IMR-90 (cell line): ENCODE measurements around the gene UBFD1. TPM values are rescaled to one million over a fixed set of nuclear protein-coding genes. Genes with fewer than 3 reads are reported as not detected.

Source experiments
- ATAC-seq: fragments of 200-7000 bp; cut with Tn5 transposase; 2 replicates; pipeline ENCODE4 v1.9.1; 2020; ENCODE audit warnings: low read depth, mild to moderate bottlenecking, moderate library complexity
- BruUV-seq: library from RNA; stranded (reverse); fragments of 400-500 nt; replicated peaks from 2 replicates; lab custom pipeline; 2021; lab: Mats Ljungman, UMichigan
- CTCF ChIA-PET: fragments of 300-600 bp; formaldehyde crosslinking; extraction: SDS; loops from one replicate; lab custom pipeline; 2021; ENCODE audit warnings: antibody characterized with exemption; lab: Yijun Ruan, JAX
- POLR2A ChIA-PET: fragments of 300-600 bp; sonication (Branson Sonifier 250); formaldehyde crosslinking; loops from one replicate; lab custom pipeline; 2022; ENCODE audit warnings: antibody characterized with exemption; ENCODE audit not compliant: unreplicated experiment; lab: Charles Lee
- DNase-seq: peaks from one replicate; pipeline ENCODE4 v3.0.0; 2013
- H2AFZ ChIP-seq: replicated peaks from 2 replicates; pipeline ENCODE3; 2013; ENCODE audit warnings: low read length, mild to moderate bottlenecking; ENCODE audit not compliant: poor library complexity
- H2AK5ac ChIP-seq: 2 replicates; pipeline ENCODE4 v1.6.1; 2013; ENCODE audit warnings: low read depth, low read length, inconsistent platforms
- H2AK9ac ChIP-seq: replicated peaks from 2 replicates; pipeline ENCODE3; 2013; ENCODE audit warnings: mild to moderate bottlenecking, low read depth, low read length, moderate library complexity; ENCODE audit not compliant: poor library complexity
- H2BK120ac ChIP-seq: 2 replicates; pipeline ENCODE4 v1.6.1; 2013; ENCODE audit warnings: low read depth, low read length, inconsistent platforms
- H2BK15ac ChIP-seq: 3 replicates; pipeline ENCODE4 v1.6.1; 2013; ENCODE audit warnings: low read depth, low read length, inconsistent platforms
- H2BK20ac ChIP-seq: 2 replicates; pipeline ENCODE4 v1.6.1; 2013; ENCODE audit warnings: low read depth, mild to moderate bottlenecking, inconsistent platforms, low read length, moderate library complexity
- H2BK5ac ChIP-seq: 2 replicates; pipeline ENCODE4 v1.6.1; 2013; ENCODE audit warnings: mild to moderate bottlenecking, low read depth, low read length, inconsistent platforms; ENCODE audit not compliant: poor library complexity, severe bottlenecking
- H3K14ac ChIP-seq: replicated peaks from 2 replicates; pipeline ENCODE4 v1.6.1; 2013; ENCODE audit warnings: low read depth, low read length, inconsistent platforms
- H3K18ac ChIP-seq: 2 replicates; pipeline ENCODE4 v1.6.1; 2013; ENCODE audit warnings: low read depth, low read length, control low read depth
- H3K23ac ChIP-seq: 2 replicates; pipeline ENCODE4 v1.6.1; 2013; ENCODE audit warnings: low read depth, low read length, inconsistent platforms
- H3K27ac ChIP-seq: 2 replicates; pipeline ENCODE4 v1.5.1; 2013; ENCODE audit warnings: mild to moderate bottlenecking, control low read depth, low read length; ENCODE audit not compliant: insufficient read depth
- H3K27me3 ChIP-seq: 2 replicates; pipeline ENCODE4 v1.6.1; 2013; ENCODE audit warnings: low read length; ENCODE audit not compliant: control insufficient read depth, insufficient read depth
- H3K36me3 ChIP-seq: 2 replicates; pipeline ENCODE4 v1.6.1; 2013; ENCODE audit warnings: low read length, mixed read lengths; ENCODE audit not compliant: control insufficient read depth, insufficient read depth
- H3K4ac ChIP-seq: 2 replicates; pipeline ENCODE4 v1.6.1; 2013; ENCODE audit warnings: low read depth, low read length, inconsistent platforms
- H3K4me1 ChIP-seq: 2 replicates; pipeline ENCODE4 v1.6.1; 2013; ENCODE audit warnings: low read length, mixed read lengths; ENCODE audit not compliant: control insufficient read depth, insufficient read depth
- H3K4me2 ChIP-seq: 2 replicates; pipeline ENCODE4 v1.6.1; 2013; ENCODE audit warnings: low read depth, mild to moderate bottlenecking, control low read depth, low read length, moderate library complexity
- H3K4me3 ChIP-seq: 2 replicates; pipeline ENCODE4 v1.5.1; 2013; ENCODE audit warnings: low read depth, mild to moderate bottlenecking, control low read depth, low read length, moderate library complexity; ENCODE audit not compliant: insufficient read depth
- H3K56ac ChIP-seq: 2 replicates; pipeline ENCODE4 v1.6.1; 2013; ENCODE audit warnings: low read length, inconsistent platforms; ENCODE audit not compliant: insufficient read depth; ENCODE audit errors: extremely low read depth
- H3K79me1 ChIP-seq, 2 experiments: 2 replicates each; pipeline ENCODE4 v1.6.1; 2013; ENCODE audit warnings: low read length in 2 of 2, inconsistent platforms in 1 of 2, low read depth in 1 of 2
- H3K9ac ChIP-seq: 2 replicates; pipeline ENCODE4 v1.6.1; 2013; ENCODE audit warnings: low read depth, low read length, control low read depth
- H3K9me1 ChIP-seq: 2 replicates; pipeline ENCODE4 v1.6.1; 2013; ENCODE audit warnings: low read length, inconsistent platforms; ENCODE audit not compliant: insufficient read depth
- H3K9me3 ChIP-seq: 2 replicates; pipeline ENCODE4 v1.6.1; 2013; ENCODE audit warnings: low read length; ENCODE audit not compliant: control insufficient read depth, insufficient read depth
- H4K20me1 ChIP-seq: 2 replicates; pipeline ENCODE4 v1.6.1; 2013; ENCODE audit warnings: low read length, inconsistent platforms; ENCODE audit not compliant: insufficient read depth
- H4K5ac ChIP-seq: 2 replicates; pipeline ENCODE4 v1.6.1; 2013; ENCODE audit warnings: mild to moderate bottlenecking, low read depth, low read length, control low read depth
- H4K8ac ChIP-seq, 2 experiments: 2 replicates each; pipeline ENCODE4 v1.6.1; 2013; ENCODE audit warnings: low read depth in 2 of 2, low read length in 2 of 2, control low read depth in 1 of 2, inconsistent platforms in 1 of 2
- H4K91ac ChIP-seq: 2 replicates; pipeline ENCODE4 v1.6.1; 2013; ENCODE audit warnings: low read depth, low read length, inconsistent platforms; ENCODE audit not compliant: insufficient read depth
- BHLHE40 ChIP-seq: fragments of 150-350 bp; IDR thresholded peaks from 2 replicates; pipeline ENCODE4 v1.6.1; 2016; ENCODE audit warnings: mild to moderate bottlenecking, low read depth, low read length
- CHD1 ChIP-seq: IDR thresholded peaks from 2 replicates; pipeline ENCODE4 v1.6.1; 2012; ENCODE audit warnings: low read depth, low read length, improper control_type of control experiment
- MAFK ChIP-seq: IDR thresholded peaks from 2 replicates; pipeline ENCODE4 v1.6.1; 2012; ENCODE audit warnings: low read depth, low read length, improper control_type of control experiment
- RAD21 ChIP-seq: IDR thresholded peaks from 2 replicates; pipeline ENCODE4 v1.6.1; 2012; ENCODE audit warnings: low read length, improper control_type of control experiment
- RCOR1 ChIP-seq: IDR thresholded peaks from 2 replicates; pipeline ENCODE4 v1.6.1; 2012; ENCODE audit warnings: mild to moderate bottlenecking, low read length, improper control_type of control experiment; ENCODE audit not compliant: insufficient replicate concordance
- SMC3 ChIP-seq: fragments of 150-350 bp; IDR thresholded peaks from 2 replicates; pipeline ENCODE4 v1.6.1; 2016; ENCODE audit warnings: low read depth, mild to moderate bottlenecking, antibody characterized with exemption, low read length, moderate library complexity
- WGBS, 2 experiments: methylation state at CpG; one replicate each; pipeline versions ENCODE4 v1.1.5 to v1.1.7; 2013; ENCODE audit warnings: missing lambda C conversion rate in 2 of 2; ENCODE audit not compliant: insufficient read length in 1 of 2; ENCODE audit errors: extremely low coverage in 2 of 2; 5-methylcytosine and 5-hydroxymethylcytosine counted together
- dilution Hi-C: fragments of 300-500 bp; cut with HindIII; formaldehyde crosslinking; loops from one replicate; pipeline ENCODE4 v1.14.3; 2018; ENCODE audit warnings: low sequenced_read_pairs; ENCODE audit not compliant: unreplicated experiment
- in situ Hi-C: fragments of 300-500 bp; cut with MboI; formaldehyde crosslinking; loops from 3 replicates; pipeline ENCODE4 v1.14.3; 2019; ENCODE audit warnings: low sequenced_read_pairs, inconsistent platforms, mixed read lengths
- intact Hi-C: fragments of 100-400 bp; cut with micrococcal nuclease; formaldehyde crosslinking; loops from 2 replicates; pipeline ENCODE4 v1.10.0; 2022
- polyA plus RNA-seq, 3 experiments: library from polyadenylated mRNA; depleted of rRNA; stranded (reverse); fragments of >200 nt; gene quantifications; 2 replicates each; pipeline ENCODE4 v1.2.3, GENCODE V29; 2012; ENCODE audit warnings: low replicate concordance in 1 of 3
- total RNA-seq: library from RNA; depleted of rRNA; stranded (reverse); fragments of >200 nt; gene quantifications from 2 replicates; pipeline ENCODE4 v1.2.3, GENCODE V29; 2012
- TF ChIP-seq, protein P1 (sequence below): fragments of 150-350 bp; IDR thresholded peaks from 2 replicates; pipeline ENCODE4 v1.6.1; 2016; ENCODE audit warnings: low read depth, mild to moderate bottlenecking, low read length, moderate library complexity, borderline replicate concordance
- TF ChIP-seq, protein P2 (sequence below): conservative IDR thresholded peaks from 2 replicates; pipeline ENCODE4 v1.5.1; 2012; ENCODE audit warnings: mild to moderate bottlenecking, low read depth, low read length, improper control_type of control experiment

Gene UBFD1
- total and polyA plus RNA-seq, 2 of the 4 experiments (the other 2 are of a cell fraction): 39.3 to 55.0 TPM

DNA sequence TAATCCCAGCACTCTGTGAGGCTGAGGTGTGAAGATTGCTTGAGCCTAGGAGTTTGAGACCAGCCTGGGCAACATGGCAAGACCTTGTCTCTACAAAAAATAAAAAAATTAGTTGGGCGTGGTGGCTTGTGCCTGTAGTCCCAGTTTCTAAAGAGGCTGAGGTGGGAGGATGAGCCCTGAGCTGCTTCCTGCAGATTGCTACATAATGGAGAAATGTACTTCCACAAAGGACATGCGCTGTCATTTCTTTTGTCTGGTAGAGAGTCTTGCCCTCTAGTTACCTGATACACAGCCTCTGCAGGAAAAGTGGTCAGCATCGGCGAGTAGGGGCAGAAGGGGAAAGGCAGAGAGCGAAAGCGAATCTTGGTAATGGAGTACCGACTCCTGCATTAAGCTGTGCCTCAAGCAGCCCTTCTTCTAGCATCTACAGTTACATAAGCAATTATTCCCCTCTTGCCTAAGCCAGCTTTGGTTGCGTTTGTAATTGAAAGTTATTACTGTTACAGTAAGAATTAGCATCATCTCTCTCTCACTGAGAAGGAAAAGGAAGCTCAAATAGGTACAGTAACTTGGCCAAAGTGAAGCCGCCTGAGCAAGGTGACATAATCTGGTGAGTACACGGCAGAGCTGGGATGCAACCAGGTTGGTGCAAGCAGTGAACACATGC is 28.8 kb upstream of the UBFD1 start:
- no peak overlapping the region for H3K4ac ChIP-seq
- H3K9me3 ChIP-seq: no peaks in the 10 kb centered on the region
- H3K14ac ChIP-seq: no peak overlapping the region
- no peaks in the 10 kb centered on the region for H4K20me1 ChIP-seq
- H3K79me1 ChIP-seq: peaks cover 0 to 2% of the 10 kb centered on the region in 2 experiments; a peak in 1 of 4 replicates
- no peak overlapping the region for H3K56ac ChIP-seq
- no peak overlapping the region for H3K4me3 ChIP-seq
- no peak overlapping the region for H2BK15ac ChIP-seq
- ChIA-PET POLR2A (no interaction called here), CTCF (no interaction called here)
- TF ChIP-seq RCOR1 (no peak), SMC3 (no peak), RAD21 (no peak), MAFK (no peak), BHLHE40 (no peak), CHD1 (no peak)
- TF ChIP-seq, protein P1, sequence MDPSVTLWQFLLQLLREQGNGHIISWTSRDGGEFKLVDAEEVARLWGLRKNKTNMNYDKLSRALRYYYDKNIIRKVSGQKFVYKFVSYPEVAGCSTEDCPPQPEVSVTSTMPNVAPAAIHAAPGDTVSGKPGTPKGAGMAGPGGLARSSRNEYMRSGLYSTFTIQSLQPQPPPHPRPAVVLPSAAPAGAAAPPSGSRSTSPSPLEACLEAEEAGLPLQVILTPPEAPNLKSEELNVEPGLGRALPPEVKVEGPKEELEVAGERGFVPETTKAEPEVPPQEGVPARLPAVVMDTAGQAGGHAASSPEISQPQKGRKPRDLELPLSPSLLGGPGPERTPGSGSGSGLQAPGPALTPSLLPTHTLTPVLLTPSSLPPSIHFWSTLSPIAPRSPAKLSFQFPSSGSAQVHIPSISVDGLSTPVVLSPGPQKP: no peak
- TF ChIP-seq, protein P2, sequence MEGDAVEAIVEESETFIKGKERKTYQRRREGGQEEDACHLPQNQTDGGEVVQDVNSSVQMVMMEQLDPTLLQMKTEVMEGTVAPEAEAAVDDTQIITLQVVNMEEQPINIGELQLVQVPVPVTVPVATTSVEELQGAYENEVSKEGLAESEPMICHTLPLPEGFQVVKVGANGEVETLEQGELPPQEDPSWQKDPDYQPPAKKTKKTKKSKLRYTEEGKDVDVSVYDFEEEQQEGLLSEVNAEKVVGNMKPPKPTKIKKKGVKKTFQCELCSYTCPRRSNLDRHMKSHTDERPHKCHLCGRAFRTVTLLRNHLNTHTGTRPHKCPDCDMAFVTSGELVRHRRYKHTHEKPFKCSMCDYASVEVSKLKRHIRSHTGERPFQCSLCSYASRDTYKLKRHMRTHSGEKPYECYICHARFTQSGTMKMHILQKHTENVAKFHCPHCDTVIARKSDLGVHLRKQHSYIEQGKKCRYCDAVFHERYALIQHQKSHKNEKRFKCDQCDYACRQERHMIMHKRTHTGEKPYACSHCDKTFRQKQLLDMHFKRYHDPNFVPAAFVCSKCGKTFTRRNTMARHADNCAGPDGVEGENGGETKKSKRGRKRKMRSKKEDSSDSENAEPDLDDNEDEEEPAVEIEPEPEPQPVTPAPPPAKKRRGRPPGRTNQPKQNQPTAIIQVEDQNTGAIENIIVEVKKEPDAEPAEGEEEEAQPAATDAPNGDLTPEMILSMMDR: no peak
- no peak overlapping the region for H2BK5ac ChIP-seq
- no peak overlapping the region for H2AFZ ChIP-seq
- 95% methylated on average over 3 of the region's 10 CpGs; no CpG with 5 or more reads in 1 of the 2 experiments for WGBS, 2 experiments
- no peak overlapping the region for H3K4me2 ChIP-seq
- no peak overlapping the region for H3K27ac ChIP-seq
- no peak for ATAC-seq
- no TSS peak for BruUV-seq
- no peak overlapping the region for H3K9ac ChIP-seq
- no peaks in the 10 kb centered on the region for H3K4me1 ChIP-seq
- no peak overlapping the region for H4K91ac ChIP-seq
- no peak overlapping the region for H2BK20ac ChIP-seq
- no peak for DNase-seq
- no peak overlapping the region for H3K23ac ChIP-seq
- intact Hi-C loops: no loop called here
- dilution Hi-C loops: no loop called here
- H3K36me3 ChIP-seq: peaks cover 57% of the 10 kb centered on the region
- no peak overlapping the region for H2AK5ac ChIP-seq
- no peak overlapping the region for H2BK120ac ChIP-seq
- H3K9me1 ChIP-seq: no peaks in the 10 kb centered on the region
- no peak overlapping the region for H3K18ac ChIP-seq
- no peaks in the 10 kb centered on the region for H3K27me3 ChIP-seq
- in situ Hi-C loops: no loop called here
- H2AK9ac ChIP-seq: no peak overlapping the region
- H4K8ac ChIP-seq: no peak overlapping the region
- no peak overlapping the region for H4K5ac ChIP-seq
